ENCODE results near the gene MKNK2.

MKNK2 gene

DNA sequence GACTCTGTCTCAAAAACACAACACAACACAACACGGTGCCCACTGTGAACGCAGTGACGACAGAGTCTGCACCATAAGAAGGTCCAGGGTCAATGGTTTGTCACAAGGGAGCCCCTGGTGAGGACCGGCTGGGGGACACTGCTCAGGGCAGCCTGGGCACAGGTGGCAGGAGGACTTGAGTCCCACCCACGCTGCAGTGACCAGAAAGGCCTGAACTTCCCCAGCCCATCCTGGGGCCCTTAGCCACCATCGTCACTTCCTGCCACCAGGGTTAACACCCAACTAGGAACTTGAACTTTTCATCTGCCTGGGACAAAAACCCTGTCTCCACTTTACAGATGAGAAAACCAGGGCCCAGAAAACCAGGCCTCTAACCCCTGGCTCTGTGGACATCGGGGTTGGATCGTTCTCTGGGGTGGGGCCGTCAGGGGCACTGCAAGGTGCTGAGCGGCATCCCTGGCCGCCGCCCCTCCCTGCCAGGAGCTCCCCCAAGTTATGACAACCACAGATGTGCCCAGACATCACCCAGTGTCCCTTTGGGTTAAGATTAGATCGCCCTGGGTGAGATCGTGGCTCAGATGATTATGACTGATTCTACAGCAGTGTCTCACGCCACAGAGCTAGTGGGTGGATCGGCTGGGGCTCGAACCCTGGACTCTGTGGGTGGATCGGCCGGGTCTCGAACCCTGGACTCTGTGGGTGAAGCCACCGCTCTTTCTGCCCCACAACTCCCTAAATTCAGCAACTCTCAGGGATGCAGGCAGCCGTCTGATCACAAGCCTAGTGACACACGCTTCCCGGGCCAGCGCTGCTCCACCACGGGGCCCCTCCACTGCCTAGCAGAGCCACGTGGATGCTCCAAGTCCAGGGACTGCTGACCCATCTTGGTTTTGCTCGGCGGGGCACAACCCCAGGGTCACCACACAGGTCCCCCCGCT is 31.1 kb upstream of the MKNK2 start:
- Histone ChIP-seq H3K9me3 (no peaks in the 10 kb centered on the region), H3K4me3 (ENCODE audit: low read depth in 1 of 2, low read length in 1 of 2) (peak overlapping the region; percentile 98 to 100), H3K36me3 (peaks cover 72% of the 10 kb centered on the region), H3K27me3 (no peaks in the 10 kb centered on the region), H3K27ac (peak overlapping the region; percentile 100), H3K4me1 (ENCODE audit: control insufficient read depth in 1 of 2, insufficient read depth in 1 of 2, low read depth in 1 of 2, low read length in 1 of 2) (peaks cover 66 to 70% of the 10 kb centered on the region in 2 experiments)
- TF ChIP-seq CTCF (IDR thresholded peaks at IDR 0.05), result peak; percentile 69

- peak overlapping the region; percentile 100 for H3K27ac ChIP-seq
- no peak for TF ChIP-seq CTCF (IDR thresholded peaks at IDR 0.05)
- H3K36me3 ChIP-seq, result peaks cover 88% of the 10 kb centered on the region
- no peaks in the 10 kb centered on the region for H3K9me3 ChIP-seq
- H3K4me3 ChIP-seq (ENCODE audit: low read depth in 1 of 2, low read length in 1 of 2), result peak overlapping the region in 1 of 2 experiments; percentile 98
- peaks cover 53 to 55% of the 10 kb centered on the region in 2 experiments for H3K4me1 ChIP-seq (ENCODE audit: control insufficient read depth in 1 of 2, insufficient read depth in 1 of 2, low read depth in 1 of 2, low read length in 1 of 2)
- no peaks in the 10 kb centered on the region for H3K27me3 ChIP-seq
These were observed 29.4 kb upstream of the MKNK2 start for GRCh38 chr19:2080336-2080988.

GRCh38 chr19:2079865-2080301 is 28.8 kb upstream of the MKNK2 start:
- H3K4me1 ChIP-seq (ENCODE audit: control insufficient read depth in 1 of 2, insufficient read depth in 1 of 2, low read depth in 1 of 2, low read length in 1 of 2), result peaks cover 56 to 57% of the 10 kb centered on the region in 2 experiments
- peak overlapping the region; percentile 100 for H3K27ac ChIP-seq
- no peak overlapping the region for H3K4me3 ChIP-seq (ENCODE audit: low read depth in 1 of 2, low read length in 1 of 2)
- H3K27me3 ChIP-seq, result no peaks in the 10 kb centered on the region
- H3K36me3 ChIP-seq, result peaks cover 94% of the 10 kb centered on the region
- TF ChIP-seq CTCF (IDR thresholded peaks at IDR 0.05), result no peak
- no peaks in the 10 kb centered on the region for H3K9me3 ChIP-seq

GRCh38 chr19:2079076-2079864 is 28.2 kb upstream of the MKNK2 start:
- H3K4me1 ChIP-seq (ENCODE audit: control insufficient read depth in 1 of 2, insufficient read depth in 1 of 2, low read depth in 1 of 2, low read length in 1 of 2), result peaks cover 62 to 63% of the 10 kb centered on the region in 2 experiments
- H3K9me3 ChIP-seq, result no peaks in the 10 kb centered on the region
- H3K27ac ChIP-seq, result peak overlapping the region; percentile 100
- H3K4me3 ChIP-seq (ENCODE audit: low read depth in 1 of 2, low read length in 1 of 2), result no peak overlapping the region
- H3K27me3 ChIP-seq, result no peaks in the 10 kb centered on the region
- H3K36me3 ChIP-seq, result peaks cover 98% of the 10 kb centered on the region
- no peak for TF ChIP-seq CTCF (IDR thresholded peaks at IDR 0.05)

Measured in neutrophil (primary cell).